GM18907 (cell line): ENCODE results near the gene ACOT2.
"Not testable (repeated sequence)": the region's sequence is repeated elsewhere in the genome, so short reads cannot be mapped to it uniquely, and the experiment has no call there.

Source experiments
- ATAC-seq: cut with Tn5 transposase; IDR thresholded peaks from one replicate; pipeline ENCODE4 v1.9.1; 2021; ENCODE audit warnings: mild to moderate bottlenecking, moderate library complexity; ENCODE audit not compliant: unreplicated experiment

The ACOT2 gene

GRCh38 chr14:73569185-73569958 lies at the start of gene ACOT2:
ACOT2 (plus strand) TSS chr14:73569213; CDS start chr14:73569241, 28 bp downstream.
- ATAC-seq: peak; percentile 64

DNA sequence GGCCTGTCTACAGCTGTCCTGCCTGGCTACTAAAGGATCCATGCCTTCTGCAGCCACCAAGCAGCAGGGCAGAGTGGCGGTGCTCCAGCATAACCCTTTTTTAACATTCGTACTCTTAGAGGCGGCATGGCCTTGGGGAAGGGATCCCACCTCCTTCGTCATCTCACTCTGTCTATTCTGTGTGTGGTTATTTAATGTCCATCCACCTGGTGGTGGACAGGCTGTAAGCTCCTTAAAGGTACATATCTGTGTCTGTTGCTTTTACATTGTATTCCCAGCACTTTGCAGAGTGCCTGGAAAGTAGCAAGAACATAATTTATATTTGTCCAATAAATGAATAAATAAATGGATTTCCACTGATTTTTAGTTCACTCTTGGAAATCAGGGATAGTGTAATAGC lies 47.8 kb upstream of the ACOT2 start:
- ATAC-seq: no peak

GRCh38 chr14:73524493-73524892 lies 44.5 kb upstream of the ACOT2 start:
- no peak for ATAC-seq

GRCh38 chr14:73526036-73526984 lies 42.7 kb upstream of the ACOT2 start:
- ATAC-seq: no peak

- not testable (repeated sequence) for ATAC-seq
These were observed 39.7 kb upstream of the ACOT2 start for GRCh38 chr14:73529356-73529755.

DNA sequence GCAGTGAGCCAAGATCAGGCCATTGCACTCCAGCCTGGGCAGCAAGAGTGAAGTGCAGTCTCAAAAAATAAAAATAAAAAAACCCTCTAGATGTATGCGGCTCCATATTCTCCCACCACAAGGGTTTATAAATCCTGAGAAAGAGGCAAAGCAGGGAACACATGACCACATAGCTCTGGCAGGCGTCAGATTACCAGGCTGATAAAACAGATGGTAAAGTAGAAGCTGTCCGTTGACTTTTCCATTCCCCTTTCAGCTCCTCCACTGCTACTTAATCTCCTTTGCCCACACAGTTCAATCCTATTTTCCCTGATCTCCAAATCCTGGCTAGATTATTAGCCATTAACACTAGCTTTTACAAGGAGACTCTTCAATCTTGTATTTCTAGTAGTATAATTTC lies 37.0 kb upstream of the ACOT2 start:
- not testable (repeated sequence) for ATAC-seq

DNA sequence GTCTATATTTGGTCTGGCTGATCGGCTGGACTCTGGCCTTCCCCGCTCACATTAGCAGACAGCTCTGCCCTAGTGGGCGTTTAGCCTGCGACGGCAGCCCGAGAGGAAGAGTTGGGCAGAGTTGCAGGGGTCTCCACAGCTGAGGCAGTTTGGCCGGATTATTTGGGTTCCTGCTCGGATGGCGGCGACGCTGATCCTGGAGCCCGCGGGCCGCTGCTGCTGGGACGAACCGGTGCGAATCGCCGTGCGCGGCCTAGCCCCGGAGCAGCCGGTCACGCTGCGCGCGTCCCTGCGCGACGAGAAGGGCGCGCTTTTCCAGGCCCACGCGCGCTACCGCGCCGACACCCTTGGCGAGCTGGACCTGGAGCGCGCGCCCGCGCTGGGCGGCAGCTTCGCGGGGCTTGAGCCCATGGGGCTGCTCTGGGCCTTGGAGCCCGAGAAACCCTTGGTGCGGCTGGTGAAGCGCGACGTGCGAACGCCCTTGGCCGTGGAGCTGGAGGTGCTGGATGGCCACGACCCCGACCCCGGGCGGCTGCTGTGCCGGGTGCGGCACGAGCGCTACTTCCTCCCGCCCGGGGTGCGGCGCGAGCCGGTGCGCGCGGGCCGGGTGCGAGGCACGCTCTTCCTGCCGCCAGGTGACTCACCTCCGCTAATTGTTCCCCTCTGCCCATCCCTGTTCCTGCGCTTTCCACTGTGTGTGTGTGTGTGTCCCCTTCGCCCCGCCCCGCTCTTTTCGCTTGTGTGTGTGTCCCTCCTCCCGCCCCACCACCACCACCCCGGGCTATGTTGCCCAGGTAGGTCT lies 31.6 kb upstream of the ACOT2 start:
- not testable (repeated sequence) for ATAC-seq

GRCh38 chr14:73539017-73539416 lies 30.0 kb upstream of the ACOT2 start:
- peak; percentile 56 for ATAC-seq

GRCh38 chr14:73542961-73543360 lies 26.1 kb upstream of the ACOT2 start:
- not testable (repeated sequence) for ATAC-seq

- not testable (repeated sequence) for ATAC-seq
These were observed 23.7 kb upstream of the ACOT2 start for GRCh38 chr14:73545353-73545752.

DNA sequence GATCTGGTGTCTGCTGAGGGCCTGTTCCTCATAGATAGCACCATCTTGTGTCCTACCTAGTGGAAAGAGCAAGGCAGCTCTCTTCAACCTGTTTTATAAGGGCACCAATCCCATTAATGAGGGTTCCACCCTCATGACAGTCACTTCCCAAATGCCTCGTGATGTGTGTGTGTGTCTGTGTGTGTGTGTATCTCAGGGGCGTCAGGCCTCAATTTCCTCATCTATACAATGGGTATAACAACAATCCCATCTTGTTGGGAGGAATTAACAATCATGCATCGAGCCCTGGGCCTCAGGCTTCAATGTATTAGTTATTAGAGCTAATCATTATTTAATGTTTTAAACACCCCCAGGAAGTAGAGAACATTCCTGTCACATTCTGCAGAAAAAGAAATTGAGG lies 19.9 kb upstream of the ACOT2 start:
- not testable (repeated sequence) for ATAC-seq

DNA sequence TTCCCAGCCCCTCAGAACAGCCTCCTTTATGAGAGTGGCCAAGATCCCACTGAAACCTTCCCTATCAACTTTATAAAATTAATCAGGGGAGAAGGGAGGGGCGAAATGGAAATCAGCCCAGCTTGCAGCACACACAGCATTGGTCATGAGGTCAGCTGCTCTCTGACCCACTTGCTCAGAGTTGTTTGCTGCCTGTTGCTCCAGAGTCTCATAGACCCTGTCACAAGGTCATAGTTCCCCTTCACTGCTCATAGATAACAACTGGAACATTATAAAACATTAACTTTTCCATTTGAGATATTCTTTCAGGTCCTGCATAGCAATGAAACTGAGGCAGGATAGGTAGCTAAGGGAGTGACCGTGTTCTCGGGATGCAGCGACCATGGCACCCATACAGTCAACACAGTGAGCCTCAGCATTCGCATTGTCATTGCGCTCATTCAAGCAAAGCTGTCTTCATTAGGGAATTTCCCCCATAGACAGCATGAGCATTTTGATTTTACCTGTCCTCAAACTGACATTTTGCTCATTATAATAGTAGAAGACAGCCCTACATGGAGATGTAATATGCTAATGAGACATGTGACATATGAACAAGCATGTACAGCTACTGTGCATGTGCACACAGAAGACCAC lies 19.0 kb upstream of the ACOT2 start:
- ATAC-seq: not testable (repeated sequence)

DNA sequence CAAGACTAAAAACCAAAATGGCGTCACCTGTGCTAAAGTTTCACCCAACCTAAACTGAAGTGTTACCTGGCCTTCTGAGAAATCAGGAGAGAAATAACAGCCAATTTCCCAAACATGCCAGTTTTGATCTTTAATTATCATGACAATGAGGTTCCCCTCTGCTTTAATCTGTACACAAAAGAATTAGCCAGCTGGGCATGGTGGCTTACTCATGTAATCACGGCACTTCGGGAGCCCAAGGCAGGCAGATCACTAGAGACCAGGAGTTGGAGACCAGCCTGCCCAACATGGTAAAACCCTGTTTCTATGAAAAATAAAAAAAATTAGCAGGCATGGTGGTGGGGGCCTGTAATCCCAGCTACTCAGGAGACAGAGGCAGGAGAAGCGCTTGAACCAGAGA lies 15.2 kb upstream of the ACOT2 start:
- no peak for ATAC-seq

- ATAC-seq: not testable (repeated sequence)
These were observed 11.8 kb upstream of the ACOT2 start for GRCh38 chr14:73557201-73557600.

DNA sequence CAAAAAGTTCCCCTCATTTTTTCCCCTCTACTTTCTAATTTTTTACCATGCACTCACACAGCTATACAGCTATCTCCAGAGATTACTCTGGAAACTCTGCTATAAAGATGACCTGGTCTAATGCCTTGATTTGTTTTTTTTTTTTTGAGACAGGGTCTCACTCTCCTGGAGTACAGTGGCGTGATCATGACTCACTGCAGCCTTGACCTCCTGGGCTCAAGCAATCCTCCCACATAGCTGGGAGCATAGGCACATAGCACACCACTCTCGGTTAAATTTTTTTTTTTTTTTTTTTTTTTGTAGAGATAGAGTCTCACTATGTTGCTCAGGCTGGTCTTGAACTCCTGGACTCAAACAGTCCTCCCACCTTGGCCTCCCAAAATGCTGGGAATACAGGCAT lies 10.8 kb upstream of the ACOT2 start:
- not testable (repeated sequence) for ATAC-seq

DNA sequence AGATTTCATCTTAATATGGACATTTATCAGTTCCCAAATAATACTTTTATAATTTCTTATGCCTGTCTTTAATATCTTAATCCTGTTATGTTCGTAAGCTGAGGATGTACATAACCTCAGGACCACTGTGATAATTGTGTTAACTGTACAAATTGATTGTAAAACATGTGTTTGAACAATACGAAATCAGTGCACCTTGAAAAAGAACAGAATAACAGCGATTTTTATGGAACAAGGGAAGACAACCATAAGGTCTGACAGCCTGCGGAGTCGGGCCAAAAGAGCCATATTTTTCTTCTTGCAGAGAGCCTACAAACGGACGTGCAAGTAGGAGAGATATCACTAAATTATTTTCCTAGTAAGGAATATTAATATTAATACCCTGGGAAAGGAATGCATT lies 6.8 kb upstream of the ACOT2 start:
- not testable (repeated sequence) for ATAC-seq

DNA sequence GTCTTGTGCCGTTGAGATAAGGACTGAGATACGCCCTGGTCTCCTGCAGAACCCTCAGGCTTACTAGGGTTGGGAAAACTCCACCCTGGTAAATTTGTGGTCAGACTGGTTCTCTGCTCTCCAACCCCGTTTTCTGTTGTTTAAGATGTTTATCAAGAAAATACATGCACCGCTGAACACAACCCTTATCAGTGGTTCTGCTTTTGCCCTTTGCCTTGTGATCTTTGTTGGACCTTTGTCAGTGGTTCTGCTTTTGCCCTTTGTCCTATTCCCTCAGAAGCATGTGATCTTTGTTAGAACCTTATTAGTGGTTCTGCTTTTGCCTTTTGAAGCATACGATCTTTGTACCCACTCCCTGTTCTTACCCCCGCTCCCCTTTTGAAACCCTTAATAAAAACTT lies 6.3 kb upstream of the ACOT2 start:
- ATAC-seq: not testable (repeated sequence)

GRCh38 chr14:73566431-73566830 lies 2.6 kb upstream of the ACOT2 start:
- not testable (repeated sequence) for ATAC-seq

GRCh38 chr14:73566935-73567334 lies 2.1 kb upstream of the ACOT2 start:
- ATAC-seq: not testable (repeated sequence)

- no peak for ATAC-seq
These were observed 1.7 kb upstream of the ACOT2 start for GRCh38 chr14:73567358-73567757.
